ENCODE data around the gene ABI3BP. TPM values are rescaled to one million over a fixed set of nuclear protein-coding genes. Genes with fewer than 3 reads are reported as not detected.

Gene ABI3BP
- total and polyA plus RNA-seq, 2 donors (not counting 1 experiment from before 2014, with no cell fraction given) = 4.8 to 62.9 TPM

DNA sequence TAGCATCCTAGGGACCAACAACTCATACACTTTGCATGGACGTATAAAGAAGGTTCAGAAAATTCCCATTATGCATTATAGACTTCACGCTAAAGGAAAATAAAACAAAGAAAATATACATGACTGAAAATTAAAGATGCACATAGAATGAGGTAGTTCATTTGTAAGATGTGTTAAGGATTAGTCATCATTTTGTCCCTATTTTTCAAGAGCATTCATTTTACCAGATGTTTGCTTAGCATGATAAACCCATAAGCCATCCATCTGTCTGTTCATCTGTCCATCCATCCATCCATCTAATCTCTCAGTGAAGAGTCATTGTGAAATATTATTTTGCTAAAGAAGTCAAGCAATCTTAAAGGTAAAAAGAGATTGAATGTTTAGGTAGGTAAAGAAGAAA, 203.6 kb downstream of the ABI3BP start:
- Histone ChIP-seq H3K4me3 (replicated peaks in 1 of 4; ENCODE audit: control extremely low read depth in 1 of 4, insufficient read depth in 1 of 4, low read depth in 3 of 4, low read length in 4 of 4) (no peak overlapping the region), H3K9ac (ENCODE audit: insufficient read depth, low read length) (no peak overlapping the region), H3K9me3 (ENCODE audit: control insufficient read depth, insufficient read depth, low read depth, low read length) (no peaks in the 10 kb centered on the region), H3K36me3 (ENCODE audit: control insufficient read depth, insufficient read depth, low read length) (no peaks in the 10 kb centered on the region), H3K27me3 (ENCODE audit: control insufficient read depth, insufficient read depth, low read length) (no peaks in the 10 kb centered on the region), H3K79me2 (ENCODE audit: control insufficient read depth, insufficient read depth, low read length) (no peaks in the 10 kb centered on the region), H3K4me2 (ENCODE audit: extremely low read depth, insufficient read depth, low read length) (no peak overlapping the region), H2AFZ (ENCODE audit: low read length) (no peak overlapping the region), H3K27ac (ENCODE audit: insufficient read depth, low read length) (no peak overlapping the region), H4K20me1 (ENCODE audit: control insufficient read depth, extremely low read depth, insufficient read depth, low read length) (no peaks in the 10 kb centered on the region), H3K4me1 (ENCODE audit: control insufficient read depth, extremely low read depth, insufficient read depth, low read length) (no peaks in the 10 kb centered on the region)
- TF ChIP-seq, protein P1, sequence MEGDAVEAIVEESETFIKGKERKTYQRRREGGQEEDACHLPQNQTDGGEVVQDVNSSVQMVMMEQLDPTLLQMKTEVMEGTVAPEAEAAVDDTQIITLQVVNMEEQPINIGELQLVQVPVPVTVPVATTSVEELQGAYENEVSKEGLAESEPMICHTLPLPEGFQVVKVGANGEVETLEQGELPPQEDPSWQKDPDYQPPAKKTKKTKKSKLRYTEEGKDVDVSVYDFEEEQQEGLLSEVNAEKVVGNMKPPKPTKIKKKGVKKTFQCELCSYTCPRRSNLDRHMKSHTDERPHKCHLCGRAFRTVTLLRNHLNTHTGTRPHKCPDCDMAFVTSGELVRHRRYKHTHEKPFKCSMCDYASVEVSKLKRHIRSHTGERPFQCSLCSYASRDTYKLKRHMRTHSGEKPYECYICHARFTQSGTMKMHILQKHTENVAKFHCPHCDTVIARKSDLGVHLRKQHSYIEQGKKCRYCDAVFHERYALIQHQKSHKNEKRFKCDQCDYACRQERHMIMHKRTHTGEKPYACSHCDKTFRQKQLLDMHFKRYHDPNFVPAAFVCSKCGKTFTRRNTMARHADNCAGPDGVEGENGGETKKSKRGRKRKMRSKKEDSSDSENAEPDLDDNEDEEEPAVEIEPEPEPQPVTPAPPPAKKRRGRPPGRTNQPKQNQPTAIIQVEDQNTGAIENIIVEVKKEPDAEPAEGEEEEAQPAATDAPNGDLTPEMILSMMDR (conservative IDR thresholded peaks at IDR 0.05 in 1 of 2, IDR thresholded peaks at IDR 0.05 in 1 of 2; ENCODE audit: low read depth in 1 of 2, low read length in 2 of 2) = no peak
- no peak for TF ChIP-seq EZH2 (IDR thresholded peaks at IDR 0.05; ENCODE audit: low read length, missing control alignments)
- DNase-seq (ENCODE audit: low read depth in 2 of 2) = peak in 1 of 2 donors; percentile 28

DNA sequence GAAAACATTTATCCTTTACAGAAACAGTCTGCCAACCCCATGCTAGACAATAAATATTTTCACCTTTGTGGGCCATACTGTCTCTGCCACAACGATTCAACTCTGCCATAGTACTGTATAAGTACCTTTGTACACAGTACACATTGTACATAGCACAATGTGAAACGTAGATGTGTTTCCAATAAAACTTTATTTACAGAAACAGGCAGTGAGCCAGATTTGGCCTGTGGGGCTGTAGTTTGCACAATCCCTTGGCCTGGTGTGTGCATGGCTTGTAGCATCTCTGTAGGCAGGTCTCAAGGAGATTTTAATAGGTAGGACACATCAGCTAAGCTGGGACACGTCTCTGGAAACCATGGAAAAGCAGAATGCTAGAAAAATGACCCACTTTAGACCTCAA, 209.6 kb downstream of the ABI3BP start:
- no peak for DNase-seq (ENCODE audit: low read depth in 2 of 2)
- Histone ChIP-seq H2AFZ (ENCODE audit: low read length) (no peak overlapping the region), H3K9ac (ENCODE audit: insufficient read depth, low read length) (no peak overlapping the region), H3K79me2 (ENCODE audit: control insufficient read depth, insufficient read depth, low read length) (no peaks in the 10 kb centered on the region), H3K9me3 (ENCODE audit: control insufficient read depth, insufficient read depth, low read depth, low read length) (no peaks in the 10 kb centered on the region), H3K4me3 (replicated peaks in 1 of 4; ENCODE audit: control extremely low read depth in 1 of 4, insufficient read depth in 1 of 4, low read depth in 3 of 4, low read length in 4 of 4) (no peak overlapping the region), H3K27ac (ENCODE audit: insufficient read depth, low read length) (no peak overlapping the region), H3K4me2 (ENCODE audit: extremely low read depth, insufficient read depth, low read length) (no peak overlapping the region), H3K27me3 (ENCODE audit: control insufficient read depth, insufficient read depth, low read length) (no peaks in the 10 kb centered on the region), H3K4me1 (ENCODE audit: control insufficient read depth, extremely low read depth, insufficient read depth, low read length) (peaks cover 5% of the 10 kb centered on the region), H3K36me3 (ENCODE audit: control insufficient read depth, insufficient read depth, low read length) (no peaks in the 10 kb centered on the region), H4K20me1 (ENCODE audit: control insufficient read depth, extremely low read depth, insufficient read depth, low read length) (no peaks in the 10 kb centered on the region)
- no peak for TF ChIP-seq EZH2 (IDR thresholded peaks at IDR 0.05; ENCODE audit: low read length, missing control alignments)
- TF ChIP-seq, protein P1 (conservative IDR thresholded peaks at IDR 0.05 in 1 of 2, IDR thresholded peaks at IDR 0.05 in 1 of 2; ENCODE audit: low read depth in 1 of 2, low read length in 2 of 2) = no peak

DNA sequence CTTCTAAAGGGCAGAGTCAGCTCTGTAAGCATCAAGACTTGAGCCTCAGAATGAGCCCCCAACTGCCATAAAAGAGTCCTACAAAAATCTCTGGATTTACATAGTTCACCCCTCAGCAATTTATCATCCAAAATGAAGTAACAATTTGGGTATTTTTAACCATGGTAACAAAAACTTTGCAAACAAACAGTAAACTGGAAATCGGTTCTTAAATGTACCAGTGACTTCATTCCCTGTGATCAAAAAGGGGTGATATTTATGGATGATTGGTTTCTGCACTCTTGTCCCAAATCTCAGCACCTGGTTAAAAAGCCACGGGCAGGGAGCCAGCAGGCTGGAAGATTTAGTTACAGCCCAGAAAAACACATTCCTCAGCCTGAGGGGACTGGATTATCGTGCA, 210.3 kb downstream of the ABI3BP start:
- TF ChIP-seq, protein P1 (conservative IDR thresholded peaks at IDR 0.05 in 1 of 2, IDR thresholded peaks at IDR 0.05 in 1 of 2; ENCODE audit: low read depth in 1 of 2, low read length in 2 of 2) = no peak
- no peak for TF ChIP-seq EZH2 (IDR thresholded peaks at IDR 0.05; ENCODE audit: low read length, missing control alignments)
- no peaks in the 10 kb centered on the region for H3K36me3 ChIP-seq (ENCODE audit: control insufficient read depth, insufficient read depth, low read length)
- H3K9me3 ChIP-seq (ENCODE audit: control insufficient read depth, insufficient read depth, low read depth, low read length) = no peaks in the 10 kb centered on the region
- no peaks in the 10 kb centered on the region for H3K27me3 ChIP-seq (ENCODE audit: control insufficient read depth, insufficient read depth, low read length)
- no peak overlapping the region for H2AFZ ChIP-seq (ENCODE audit: low read length)
- H3K4me2 ChIP-seq (ENCODE audit: extremely low read depth, insufficient read depth, low read length) = no peak overlapping the region
- H3K4me3 ChIP-seq (replicated peaks in 1 of 4; ENCODE audit: control extremely low read depth in 1 of 4, insufficient read depth in 1 of 4, low read depth in 3 of 4, low read length in 4 of 4) = no peak overlapping the region
- DNase-seq (ENCODE audit: low read depth in 2 of 2) = peak; percentile 22 to 62
- H3K9ac ChIP-seq (ENCODE audit: insufficient read depth, low read length) = no peak overlapping the region
- H4K20me1 ChIP-seq (ENCODE audit: control insufficient read depth, extremely low read depth, insufficient read depth, low read length) = no peaks in the 10 kb centered on the region
- H3K27ac ChIP-seq (ENCODE audit: insufficient read depth, low read length) = no peak overlapping the region
- no peaks in the 10 kb centered on the region for H3K79me2 ChIP-seq (ENCODE audit: control insufficient read depth, insufficient read depth, low read length)
- peaks cover 5% of the 10 kb centered on the region for H3K4me1 ChIP-seq (ENCODE audit: control insufficient read depth, extremely low read depth, insufficient read depth, low read length)

Data from fibroblast of lung (primary cell).